H9 (cell line): Measurements from ENCODE around the gene TAF8. TPM values are rescaled to one million over a fixed set of nuclear protein-coding genes. Genes with fewer than 3 reads are reported as not detected.

ENCODE experiments used
- DNase-seq: peaks from one replicate; pipeline ENCODE4 v3.0.0-alpha.2; 2017
- H2AFZ ChIP-seq: one replicate; pipeline ENCODE4 v1.6.1; 2013; ENCODE audit warnings: mild to moderate bottlenecking, low read length, control low read depth, moderate library complexity
- H2AK5ac ChIP-seq: 2 replicates; pipeline ENCODE4 v1.6.1; 2013; ENCODE audit warnings: low read length, control low read depth, mixed read lengths; ENCODE audit not compliant: insufficient read length
- H2BK120ac ChIP-seq: one replicate; pipeline ENCODE4 v1.6.1; 2013; ENCODE audit warnings: low read depth, mild to moderate bottlenecking, low read length, control low read depth, inconsistent platforms; ENCODE audit not compliant: poor library complexity, severe bottlenecking
- H2BK12ac ChIP-seq: 2 replicates; pipeline ENCODE4 v1.6.1; 2013; ENCODE audit warnings: low read length, control low read depth, mixed read lengths, low read depth; ENCODE audit not compliant: insufficient read length
- H2BK15ac ChIP-seq: 2 replicates; pipeline ENCODE4 v1.6.1; 2013; ENCODE audit warnings: low read depth, low read length, control low read depth
- H2BK20ac ChIP-seq: one replicate; pipeline ENCODE4 v1.6.1; 2013; ENCODE audit warnings: low read depth, mild to moderate bottlenecking, low read length, control low read depth, inconsistent platforms; ENCODE audit not compliant: poor library complexity, severe bottlenecking
- H2BK5ac ChIP-seq: 2 replicates; pipeline ENCODE4 v1.6.1; 2013; ENCODE audit warnings: low read length, control low read depth, mixed read lengths; ENCODE audit not compliant: insufficient read length
- H3K14ac ChIP-seq: 2 replicates; pipeline ENCODE4 v1.6.1; 2013; ENCODE audit warnings: low read length, control low read depth; ENCODE audit not compliant: insufficient read depth
- H3K18ac ChIP-seq: 2 replicates; pipeline ENCODE4 v1.6.1; 2013; ENCODE audit warnings: low read depth, mild to moderate bottlenecking, mixed read lengths, low read length, control low read depth; ENCODE audit not compliant: insufficient read length
- H3K23ac ChIP-seq: 2 replicates; pipeline ENCODE4 v1.6.1; 2013; ENCODE audit warnings: low read length, control low read depth, mixed read lengths, low read depth; ENCODE audit not compliant: insufficient read length
- H3K23me2 ChIP-seq: 2 replicates; pipeline ENCODE4 v1.6.1; 2013; ENCODE audit warnings: low read depth, mild to moderate bottlenecking, mixed read lengths, low read length, control low read depth; ENCODE audit not compliant: insufficient read length, poor library complexity, severe bottlenecking
- H3K27ac ChIP-seq: 2 replicates; pipeline ENCODE4 v1.5.1; 2013; ENCODE audit warnings: low read length, control low read depth, mixed read lengths, low read depth; ENCODE audit not compliant: insufficient read length
- H3K27me3 ChIP-seq: 2 replicates; pipeline ENCODE4 v1.6.1; 2013; ENCODE audit warnings: low read length, control low read depth, inconsistent platforms; ENCODE audit not compliant: insufficient read depth
- H3K4ac ChIP-seq: 2 replicates; pipeline ENCODE4 v1.6.1; 2013; ENCODE audit warnings: low read depth, mild to moderate bottlenecking, control low read depth, inconsistent platforms, low read length, moderate library complexity
- H3K4me1 ChIP-seq: 2 replicates; pipeline ENCODE4 v1.6.1; 2013; ENCODE audit warnings: low read length, control low read depth, inconsistent platforms; ENCODE audit not compliant: insufficient read depth
- H3K4me2 ChIP-seq: 2 replicates; pipeline ENCODE4 v1.6.1; 2013; ENCODE audit warnings: low read length, control low read depth, mixed read lengths; ENCODE audit not compliant: insufficient read length, insufficient read depth
- H3K56ac ChIP-seq: 2 replicates; pipeline ENCODE4 v1.6.1; 2013; ENCODE audit warnings: low read depth, mild to moderate bottlenecking, mixed read lengths, low read length, control low read depth; ENCODE audit not compliant: insufficient read length
- H3K79me1 ChIP-seq: 2 replicates; pipeline ENCODE4 v1.6.1; 2013; ENCODE audit warnings: low read depth, mild to moderate bottlenecking, moderate library complexity, low read length, control low read depth, inconsistent platforms; ENCODE audit not compliant: insufficient read depth, poor library complexity, severe bottlenecking
- H3K79me2 ChIP-seq: 2 replicates; pipeline ENCODE4 v1.6.1; 2013; ENCODE audit warnings: low read length, control low read depth, inconsistent platforms; ENCODE audit not compliant: insufficient read depth
- H3K9ac ChIP-seq: 2 replicates; pipeline ENCODE4 v1.6.1; 2013; ENCODE audit warnings: low read length, control low read depth, mixed read lengths; ENCODE audit not compliant: insufficient read length; ENCODE audit errors: extremely low read depth
- H3K9me3 ChIP-seq: one replicate; pipeline ENCODE4 v1.6.1; 2013; ENCODE audit warnings: low read depth, low read length, inconsistent platforms; ENCODE audit not compliant: control insufficient read depth
- H3T11ph ChIP-seq: one replicate; pipeline ENCODE4 v1.6.1; 2013; ENCODE audit warnings: mild to moderate bottlenecking, low read length, control low read depth, inconsistent platforms
- H4K20me1 ChIP-seq: one replicate; pipeline ENCODE4 v1.6.1; 2013; ENCODE audit not compliant: control insufficient read depth, insufficient read length, insufficient read depth
- H4K5ac ChIP-seq: 2 replicates; pipeline ENCODE4 v1.6.1; 2013; ENCODE audit warnings: low read depth, mild to moderate bottlenecking, mixed read lengths, low read length, control low read depth; ENCODE audit not compliant: insufficient read length
- H4K8ac ChIP-seq: replicated peaks from 2 replicates; pipeline ENCODE4 v1.6.1; 2013; ENCODE audit warnings: low read length, control low read depth, mixed read lengths, low read depth; ENCODE audit not compliant: insufficient read length
- H4K91ac ChIP-seq: 2 replicates; pipeline ENCODE4 v1.6.1; 2013; ENCODE audit warnings: low read depth, mild to moderate bottlenecking, moderate library complexity, mixed read lengths, low read length, control low read depth; ENCODE audit not compliant: insufficient read length
- H3K27ac Mint-ChIP-seq, 3 experiments: 2 replicates in 2 of 3; 3 replicates in 1 of 3; pipeline ENCODE4 v1.8.0; 2020 to 2021; ENCODE audit warnings: mixed read lengths in 3 of 3, mild to moderate bottlenecking in 1 of 3, moderate library complexity in 1 of 3
- H3K27me3 Mint-ChIP-seq: 2 replicates; pipeline ENCODE4 v1.8.0; 2021; ENCODE audit warnings: low read depth, mild to moderate bottlenecking, moderate library complexity, mixed read lengths
- H3K36me3 Mint-ChIP-seq, 3 experiments: 2 replicates in 2 of 3; 3 replicates in 1 of 3; pipeline ENCODE4 v1.8.0; 2020 to 2021; ENCODE audit warnings: low read depth in 3 of 3, mixed read lengths in 3 of 3; ENCODE audit not compliant: insufficient read depth in 1 of 3
- H3K4me1 Mint-ChIP-seq, 2 experiments: 2 replicates each; pipeline ENCODE4 v1.8.0; 2020; ENCODE audit warnings: mixed read lengths in 2 of 2
- H3K4me3 Mint-ChIP-seq, 2 experiments: 2 replicates in 1 of 2; 3 replicates in 1 of 2; pipeline ENCODE4 v1.8.0; 2020 to 2021; ENCODE audit warnings: mild to moderate bottlenecking in 2 of 2, mixed read lengths in 2 of 2, moderate library complexity in 1 of 2
- H3K9me3 Mint-ChIP-seq, 2 experiments: 2 replicates in 1 of 2; 3 replicates in 1 of 2; pipeline ENCODE4 v1.8.0; 2020; ENCODE audit warnings: mild to moderate bottlenecking in 2 of 2, mixed read lengths in 2 of 2, moderate library complexity in 1 of 2
- WGBS: extraction: QIAGEN DNeasy Blood & Tissue Kit; methylation state at CpG from one replicate; pipeline ENCODE4 v1.1.7; 2013; ENCODE audit warnings: missing lambda C conversion rate, low lambda C conversion rate, mixed read lengths; ENCODE audit not compliant: insufficient read length; ENCODE audit errors: extremely low coverage; 5-methylcytosine and 5-hydroxymethylcytosine counted together
- total RNA-seq: library from RNA; stranded (reverse); gene quantifications from 2 replicates; pipeline ENCODE4 v1.2.1, GENCODE V29; 2021
- TF ChIP-seq, protein P1 (sequence below): fragments of 200-600 bp; sonication (generic); conservative IDR thresholded peaks from 3 replicates; pipeline ENCODE4 v1.8.0; 2021; ENCODE audit warnings: antibody characterized with exemption, mild to moderate bottlenecking

The TAF8 gene
- total RNA-seq, 1 experiment from 2014 or later = 30.4 TPM

GRCh38 chr6:42045538-42046460 lies 4.5 kb upstream of the TAF8 start:
- DNase-seq = peak; percentile 73
- H3K27me3 Mint-ChIP-seq = peaks cover 90% of the 10 kb centered on the region

More at GRCh38 chr6:42045538-42046460, 4.5 kb upstream of the TAF8 start:
- no peak overlapping the region for H2BK15ac ChIP-seq
- H3T11ph ChIP-seq = no peak overlapping the region
- H2AFZ ChIP-seq = no peak overlapping the region
- no peak overlapping the region for H4K8ac ChIP-seq
- H2BK12ac ChIP-seq = no peak overlapping the region
- no peak overlapping the region for H2BK120ac ChIP-seq
- Mint-ChIP-seq H3K9me3 (no peaks in the 10 kb centered on the region; a peak in 1 of 5 replicates), H3K4me1 (peaks cover 40 to 53% of the 10 kb centered on the region in 2 experiments), H3K4me3 (peak overlapping the region in 1 of 2 experiments; percentile 65; a peak in 3 of 5 replicates), H3K27ac (no peak overlapping the region), H3K36me3 (no peaks in the 10 kb centered on the region; a peak in 4 of 7 replicates)
- no CpG with 5 or more reads among the region's 14 CpGs for WGBS
- no peak overlapping the region for H4K5ac ChIP-seq
- no peaks in the 10 kb centered on the region for H3K79me1 ChIP-seq
- peaks cover 3% of the 10 kb centered on the region; the same call in 1 of the 2 replicates for H3K4me1 ChIP-seq
- no peak overlapping the region for H3K18ac ChIP-seq
- no peak overlapping the region for H2BK20ac ChIP-seq
- TF ChIP-seq, protein P1, sequence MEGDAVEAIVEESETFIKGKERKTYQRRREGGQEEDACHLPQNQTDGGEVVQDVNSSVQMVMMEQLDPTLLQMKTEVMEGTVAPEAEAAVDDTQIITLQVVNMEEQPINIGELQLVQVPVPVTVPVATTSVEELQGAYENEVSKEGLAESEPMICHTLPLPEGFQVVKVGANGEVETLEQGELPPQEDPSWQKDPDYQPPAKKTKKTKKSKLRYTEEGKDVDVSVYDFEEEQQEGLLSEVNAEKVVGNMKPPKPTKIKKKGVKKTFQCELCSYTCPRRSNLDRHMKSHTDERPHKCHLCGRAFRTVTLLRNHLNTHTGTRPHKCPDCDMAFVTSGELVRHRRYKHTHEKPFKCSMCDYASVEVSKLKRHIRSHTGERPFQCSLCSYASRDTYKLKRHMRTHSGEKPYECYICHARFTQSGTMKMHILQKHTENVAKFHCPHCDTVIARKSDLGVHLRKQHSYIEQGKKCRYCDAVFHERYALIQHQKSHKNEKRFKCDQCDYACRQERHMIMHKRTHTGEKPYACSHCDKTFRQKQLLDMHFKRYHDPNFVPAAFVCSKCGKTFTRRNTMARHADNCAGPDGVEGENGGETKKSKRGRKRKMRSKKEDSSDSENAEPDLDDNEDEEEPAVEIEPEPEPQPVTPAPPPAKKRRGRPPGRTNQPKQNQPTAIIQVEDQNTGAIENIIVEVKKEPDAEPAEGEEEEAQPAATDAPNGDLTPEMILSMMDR = no peak
- no peak overlapping the region for H4K91ac ChIP-seq
- H3K79me2 ChIP-seq = no peaks in the 10 kb centered on the region
- H3K4me2 ChIP-seq = no peak overlapping the region
- peaks cover 2% of the 10 kb centered on the region for H4K20me1 ChIP-seq
- H2AK5ac ChIP-seq = no peak overlapping the region
- H3K27ac ChIP-seq = no peak overlapping the region
- no peak overlapping the region for H3K56ac ChIP-seq
- no peak overlapping the region for H3K14ac ChIP-seq
- H3K9me3 ChIP-seq = no peaks in the 10 kb centered on the region
- no peak overlapping the region for H3K23ac ChIP-seq
- H3K9ac ChIP-seq = no peak overlapping the region
- H3K23me2 ChIP-seq = peaks cover 13% of the 10 kb centered on the region
- H3K4ac ChIP-seq = no peak overlapping the region
- H3K27me3 ChIP-seq = peaks cover 46% of the 10 kb centered on the region
- no peak overlapping the region for H2BK5ac ChIP-seq
